WI38 (cell line): Measurements from ENCODE around the gene VIPR2.

Source experiments
- H3K4me3 ChIP-seq: 2 replicates; pipeline ENCODE4 v1.5.1; 2011; ENCODE audit warnings: low read depth, mild to moderate bottlenecking, control low read depth, low read length
- CTCF ChIP-seq: IDR thresholded peaks from 2 replicates; pipeline ENCODE4 v1.5.1; 2012; ENCODE audit warnings: low read depth, mild to moderate bottlenecking, control low read depth, low read length

Gene VIPR2

GRCh38 chr7:159154243-159154642, 9.6 kb upstream of the VIPR2 start:
- no peak for TF ChIP-seq CTCF
- no peak overlapping the region for H3K4me3 ChIP-seq

- H3K4me3 ChIP-seq = no peak overlapping the region
- no peak for TF ChIP-seq CTCF
Measured at GRCh38 chr7:159153511-159153910, 8.8 kb upstream of the VIPR2 start.

GRCh38 chr7:159152816-159153215, 8.1 kb upstream of the VIPR2 start:
- no peak for TF ChIP-seq CTCF

GRCh38 chr7:159151231-159151630, 6.6 kb upstream of the VIPR2 start:
- no peak for TF ChIP-seq CTCF
- no peak overlapping the region for H3K4me3 ChIP-seq

More at GRCh38 chr7:159152816-159153215, 8.1 kb upstream of the VIPR2 start:
- H3K4me3 ChIP-seq = no peak overlapping the region

- no peak for TF ChIP-seq CTCF
- no peak overlapping the region for H3K4me3 ChIP-seq
Measured at GRCh38 chr7:159149488-159149887, 4.8 kb upstream of the VIPR2 start.

GRCh38 chr7:159148430-159149395, 4.0 kb upstream of the VIPR2 start:
- no peak overlapping the region for H3K4me3 ChIP-seq
- no peak for TF ChIP-seq CTCF

GRCh38 chr7:159147687-159148086, 3.0 kb upstream of the VIPR2 start:
- TF ChIP-seq CTCF = no peak
- H3K4me3 ChIP-seq = no peak overlapping the region
